22Rv1 (cell line): Measurements from ENCODE around the gene SOST.

ENCODE experiments used
- H3K27ac ChIP-seq: fragments of 450-650 bp; 2 replicates; pipeline ENCODE4 v1.5.1; 2017
- ZFX ChIP-seq: fragments of 450-650 bp; IDR thresholded peaks from 2 replicates; pipeline ENCODE4 v1.6.1; 2017; ENCODE audit warnings: antibody characterized with exemption, borderline replicate concordance
- TF ChIP-seq, protein P1 (sequence below): fragments of 450-650 bp; IDR thresholded peaks from 2 replicates; pipeline ENCODE4 v1.5.1; 2017; ENCODE audit warnings: mild to moderate bottlenecking

SOST gene

DNA sequence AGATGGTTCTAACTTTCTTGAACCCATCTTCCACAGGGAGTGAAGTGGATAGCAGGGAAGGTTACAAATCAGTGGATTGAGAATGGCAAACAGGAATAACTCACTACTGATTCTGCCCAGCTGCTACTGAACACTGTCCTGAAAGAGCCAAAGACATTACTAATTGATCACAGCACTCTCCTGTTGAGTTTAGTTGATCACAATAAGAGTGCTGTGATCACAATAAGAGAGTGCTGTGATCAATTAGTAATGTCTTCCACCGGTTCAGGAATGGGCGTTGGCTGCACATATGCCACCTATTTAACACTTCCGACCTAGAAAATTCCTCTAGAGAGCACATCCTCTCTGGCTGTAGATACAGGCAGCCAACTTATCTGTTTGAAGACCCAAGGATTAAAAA, 33.0 kb upstream of the SOST start:
- TF ChIP-seq ZFX: no peak
- TF ChIP-seq, protein P1, sequence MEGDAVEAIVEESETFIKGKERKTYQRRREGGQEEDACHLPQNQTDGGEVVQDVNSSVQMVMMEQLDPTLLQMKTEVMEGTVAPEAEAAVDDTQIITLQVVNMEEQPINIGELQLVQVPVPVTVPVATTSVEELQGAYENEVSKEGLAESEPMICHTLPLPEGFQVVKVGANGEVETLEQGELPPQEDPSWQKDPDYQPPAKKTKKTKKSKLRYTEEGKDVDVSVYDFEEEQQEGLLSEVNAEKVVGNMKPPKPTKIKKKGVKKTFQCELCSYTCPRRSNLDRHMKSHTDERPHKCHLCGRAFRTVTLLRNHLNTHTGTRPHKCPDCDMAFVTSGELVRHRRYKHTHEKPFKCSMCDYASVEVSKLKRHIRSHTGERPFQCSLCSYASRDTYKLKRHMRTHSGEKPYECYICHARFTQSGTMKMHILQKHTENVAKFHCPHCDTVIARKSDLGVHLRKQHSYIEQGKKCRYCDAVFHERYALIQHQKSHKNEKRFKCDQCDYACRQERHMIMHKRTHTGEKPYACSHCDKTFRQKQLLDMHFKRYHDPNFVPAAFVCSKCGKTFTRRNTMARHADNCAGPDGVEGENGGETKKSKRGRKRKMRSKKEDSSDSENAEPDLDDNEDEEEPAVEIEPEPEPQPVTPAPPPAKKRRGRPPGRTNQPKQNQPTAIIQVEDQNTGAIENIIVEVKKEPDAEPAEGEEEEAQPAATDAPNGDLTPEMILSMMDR: no peak
- H3K27ac ChIP-seq: peak overlapping the region; percentile 7

DNA sequence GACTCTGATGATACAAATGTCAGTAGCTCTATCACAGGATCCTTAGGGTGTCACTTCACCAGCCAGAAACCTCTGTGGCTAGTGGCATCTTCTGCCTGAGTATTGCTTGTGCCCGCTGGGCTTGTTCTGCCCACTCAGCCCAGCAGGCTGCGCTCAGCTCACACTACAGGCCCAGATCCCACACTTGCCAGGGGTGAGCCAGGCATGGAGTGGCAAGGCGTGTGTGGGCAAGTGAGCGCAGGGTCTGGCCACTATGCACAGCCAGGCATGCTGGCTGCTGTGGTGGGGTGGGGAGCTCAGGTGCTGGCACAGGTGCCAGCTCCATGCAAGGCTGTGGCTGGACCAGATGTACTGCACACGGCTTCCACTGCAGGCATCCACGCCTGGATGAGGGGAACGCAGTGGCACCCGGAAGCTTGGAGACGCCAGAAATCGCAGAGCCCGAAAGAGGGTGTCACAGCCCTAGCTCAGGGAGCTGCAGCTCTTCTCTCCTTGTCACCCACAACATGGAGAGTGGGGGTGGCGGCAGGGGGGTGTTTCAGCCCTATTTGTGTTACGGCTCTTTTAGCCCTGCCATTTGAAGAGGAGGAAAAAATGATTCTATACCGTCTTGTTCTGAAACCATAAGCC, 31.8 kb upstream of the SOST start:
- H3K27ac ChIP-seq: no peak overlapping the region
- TF ChIP-seq, protein P1: 0 out of 2 replicates have a peak, but pooled peaks have one; percentile 12
- TF ChIP-seq ZFX: no peak

DNA sequence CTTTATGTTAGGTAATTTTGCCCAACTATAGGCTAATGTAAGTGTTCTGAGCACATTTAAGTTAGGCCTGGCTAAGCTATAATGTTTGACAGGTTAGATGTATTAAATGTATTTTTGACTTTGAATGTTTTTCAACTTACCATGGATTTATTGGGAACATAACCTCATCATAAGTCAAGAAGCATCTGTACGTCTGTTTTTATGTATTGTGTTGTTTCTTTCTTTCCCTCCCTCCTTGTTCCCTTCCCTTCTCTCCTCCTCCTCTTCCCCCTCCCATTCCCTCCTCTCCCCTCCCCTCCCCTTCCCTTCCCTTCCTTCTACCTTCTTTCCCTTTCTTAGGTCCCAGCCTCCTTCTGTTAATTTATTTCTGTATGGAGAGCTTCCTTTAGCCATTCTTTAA, 30.9 kb upstream of the SOST start:
- TF ChIP-seq ZFX: no peak
- TF ChIP-seq, protein P1: no peak
- H3K27ac ChIP-seq: no peak overlapping the region

DNA sequence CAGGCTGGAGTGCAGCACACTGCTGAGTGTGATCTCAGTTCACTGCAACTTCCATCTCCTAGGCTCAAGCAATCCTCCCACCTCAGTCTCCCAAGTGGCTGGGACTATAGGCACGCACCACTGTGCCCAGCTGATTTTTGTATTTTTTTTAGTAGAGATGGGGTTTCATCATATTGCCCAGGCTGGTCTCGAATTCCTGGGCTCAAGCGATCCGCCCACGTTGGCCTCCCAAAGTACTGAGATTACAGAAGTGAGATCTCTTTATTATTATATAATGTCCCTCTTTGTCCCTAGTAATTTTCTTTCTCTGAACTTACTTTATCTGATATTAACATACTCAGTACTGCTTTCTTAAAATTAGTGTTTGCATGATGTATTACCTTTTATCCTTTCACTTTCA, 29.9 kb upstream of the SOST start:
- no peak for TF ChIP-seq ZFX
- TF ChIP-seq, protein P1: no peak
- H3K27ac ChIP-seq: no peak overlapping the region

DNA sequence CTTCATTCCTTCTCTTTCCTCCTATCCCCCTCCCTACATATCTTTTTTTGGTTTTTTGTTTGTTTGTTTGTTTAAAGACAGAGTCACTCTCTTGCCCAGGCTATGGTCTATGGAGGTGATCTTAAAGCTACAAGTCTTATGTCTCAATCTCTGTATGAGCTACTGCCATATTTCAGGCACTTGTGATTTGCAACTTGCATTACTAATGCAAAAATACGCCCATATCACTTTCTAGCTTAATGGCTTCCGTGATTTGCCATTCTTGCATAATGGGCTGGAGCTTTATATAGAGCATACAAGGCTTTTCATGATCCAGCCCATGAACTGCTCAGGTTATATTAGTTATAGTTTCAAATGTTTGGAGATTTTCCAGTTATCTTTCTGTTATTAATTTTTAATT, 29.1 kb upstream of the SOST start:
- H3K27ac ChIP-seq: no peak overlapping the region
- TF ChIP-seq, protein P1: no peak
- TF ChIP-seq ZFX: no peak

DNA sequence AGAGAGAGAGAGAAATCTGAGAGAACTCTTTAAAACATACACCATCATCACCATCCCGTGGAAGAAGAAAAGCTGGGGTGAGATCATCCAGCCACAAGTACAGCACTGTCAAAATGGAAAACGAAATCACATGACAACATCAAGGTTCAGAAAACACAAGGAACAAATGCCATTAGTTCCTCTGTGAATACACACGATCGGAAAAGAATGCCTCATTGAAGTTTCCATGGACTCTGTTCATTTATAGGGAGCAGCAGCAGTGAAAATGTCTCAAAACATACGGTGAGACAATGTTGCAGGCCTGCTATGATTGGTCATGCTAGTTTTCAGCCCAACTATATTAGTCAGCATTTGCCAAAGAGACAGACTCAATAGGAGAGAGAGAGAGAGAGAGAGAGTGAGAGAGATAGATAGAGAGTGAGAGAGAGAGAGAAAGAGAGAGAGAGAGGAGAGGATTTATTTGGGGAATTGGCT, 26.1 kb upstream of the SOST start:
- TF ChIP-seq, protein P1: no peak
- TF ChIP-seq ZFX: no peak
- H3K27ac ChIP-seq: no peak overlapping the region

DNA sequence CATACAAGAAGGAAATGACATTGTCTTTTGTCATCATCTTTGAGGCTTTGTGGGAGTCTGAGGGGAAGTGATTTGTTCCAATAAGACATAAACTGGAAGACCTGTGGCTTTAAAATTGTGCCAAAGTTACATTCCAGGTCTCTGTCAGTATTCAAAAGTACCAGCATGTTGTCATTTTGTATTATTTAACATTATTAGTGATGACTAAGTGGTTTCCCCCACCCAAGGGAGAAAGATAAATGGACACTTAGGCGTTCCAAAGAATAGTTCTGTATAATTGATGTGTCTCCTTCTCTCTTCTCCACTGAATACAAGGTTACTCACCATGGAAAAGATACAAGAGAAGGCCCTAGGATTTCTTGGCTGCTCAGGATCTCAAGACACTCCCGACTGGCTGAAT, 25.5 kb upstream of the SOST start:
- H3K27ac ChIP-seq: no peak overlapping the region
- TF ChIP-seq, protein P1: no peak
- TF ChIP-seq ZFX: no peak
